HG03520 (cell line): ENCODE results near the gene CFAP251.
A peak's percentile ranks its signal among the peaks of the same experiment; 100 is the strongest.
"Not testable (repeated sequence)": the region's sequence is repeated elsewhere in the genome, so short reads cannot be mapped to it uniquely, and the experiment has no call there.

ENCODE experiments used
- ATAC-seq: cut with Tn5 transposase; IDR thresholded peaks from one replicate; pipeline ENCODE4 v1.9.1; 2021; ENCODE audit warnings: mild to moderate bottlenecking, moderate library complexity; ENCODE audit not compliant: unreplicated experiment

Gene CFAP251

DNA sequence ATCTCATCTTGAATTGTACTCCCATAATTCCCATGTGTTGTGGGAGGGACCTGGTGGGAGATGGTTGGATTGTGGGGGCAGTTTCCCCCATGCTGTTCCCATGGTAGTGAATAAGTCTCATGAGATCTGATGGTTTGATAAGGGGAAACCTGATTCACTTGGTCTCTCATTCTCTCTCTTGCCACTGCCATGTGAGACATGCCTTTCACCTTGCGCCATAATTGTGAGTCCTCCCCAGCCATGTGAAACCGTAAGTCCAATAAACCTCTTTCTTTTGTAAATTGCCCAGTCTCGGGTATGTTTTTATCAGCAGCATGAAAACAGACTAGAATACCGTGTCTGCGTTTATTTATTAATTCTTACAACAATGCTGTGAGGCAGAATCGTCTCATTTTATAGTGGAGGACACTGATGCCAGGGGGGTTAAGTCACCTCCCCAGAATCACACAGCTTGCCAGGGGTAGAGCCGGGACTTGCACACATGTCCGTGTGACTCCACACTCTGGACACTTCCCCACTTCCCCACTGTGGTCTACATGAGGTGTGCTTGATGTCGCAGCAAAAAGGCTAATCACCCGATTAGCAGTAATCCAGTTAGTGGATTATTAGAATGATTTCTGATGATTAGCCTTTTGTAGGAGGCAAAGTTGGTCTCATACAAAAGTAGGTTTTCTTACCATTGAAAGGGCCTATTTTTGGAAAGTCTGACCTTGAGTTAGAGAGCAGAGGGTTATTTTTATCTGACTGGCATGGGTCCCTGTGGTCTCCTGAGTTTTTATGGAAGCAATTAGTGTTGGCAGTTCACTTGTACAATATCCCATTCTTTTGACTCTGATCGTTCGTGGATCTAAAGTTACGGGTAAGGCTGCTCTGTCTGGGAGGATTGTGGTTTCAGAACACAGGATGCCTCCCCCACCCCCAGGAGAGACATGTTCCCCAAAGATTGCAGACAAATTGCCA is 55.9 kb downstream of the CFAP251 start:
- no peak for ATAC-seq

DNA sequence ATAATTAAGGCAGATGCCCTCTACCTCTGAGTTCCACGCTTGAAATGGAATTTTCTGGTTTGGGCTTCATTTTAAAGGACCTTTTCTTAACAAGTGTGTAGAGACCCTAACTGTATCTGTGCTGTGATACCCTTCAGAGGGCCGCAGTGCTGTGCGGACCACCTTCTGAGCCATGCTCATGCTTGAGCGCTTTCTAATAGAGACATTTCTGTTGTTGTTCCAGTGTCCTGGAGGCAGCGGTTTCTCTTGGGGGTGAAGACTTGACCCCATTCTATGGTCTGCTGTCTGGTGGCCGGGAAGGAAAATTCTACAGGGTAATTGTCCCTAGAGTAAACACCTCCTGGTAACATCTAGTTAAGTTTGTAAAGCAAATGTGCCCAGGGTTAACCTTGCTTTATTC is 56.6 kb downstream of the CFAP251 start:
- ATAC-seq = no peak

DNA sequence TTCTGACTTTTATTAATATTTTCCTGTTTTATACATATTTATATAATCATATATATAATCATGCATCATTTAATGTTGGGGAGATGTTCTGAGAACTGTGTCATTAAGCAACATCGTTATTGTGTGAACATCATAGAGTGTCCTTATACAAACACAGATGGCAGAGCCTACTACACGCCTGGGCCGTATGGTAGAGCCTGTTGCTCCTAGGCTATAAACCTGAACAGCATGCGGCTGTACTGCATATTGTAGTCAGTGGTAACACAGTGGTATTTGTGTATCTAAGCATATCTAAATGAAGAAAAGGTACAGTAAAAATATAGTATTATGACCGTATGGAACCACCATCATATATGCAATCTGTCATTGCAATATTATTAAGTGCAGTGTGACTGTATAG is 58.6 kb downstream of the CFAP251 start:
- no peak for ATAC-seq

DNA sequence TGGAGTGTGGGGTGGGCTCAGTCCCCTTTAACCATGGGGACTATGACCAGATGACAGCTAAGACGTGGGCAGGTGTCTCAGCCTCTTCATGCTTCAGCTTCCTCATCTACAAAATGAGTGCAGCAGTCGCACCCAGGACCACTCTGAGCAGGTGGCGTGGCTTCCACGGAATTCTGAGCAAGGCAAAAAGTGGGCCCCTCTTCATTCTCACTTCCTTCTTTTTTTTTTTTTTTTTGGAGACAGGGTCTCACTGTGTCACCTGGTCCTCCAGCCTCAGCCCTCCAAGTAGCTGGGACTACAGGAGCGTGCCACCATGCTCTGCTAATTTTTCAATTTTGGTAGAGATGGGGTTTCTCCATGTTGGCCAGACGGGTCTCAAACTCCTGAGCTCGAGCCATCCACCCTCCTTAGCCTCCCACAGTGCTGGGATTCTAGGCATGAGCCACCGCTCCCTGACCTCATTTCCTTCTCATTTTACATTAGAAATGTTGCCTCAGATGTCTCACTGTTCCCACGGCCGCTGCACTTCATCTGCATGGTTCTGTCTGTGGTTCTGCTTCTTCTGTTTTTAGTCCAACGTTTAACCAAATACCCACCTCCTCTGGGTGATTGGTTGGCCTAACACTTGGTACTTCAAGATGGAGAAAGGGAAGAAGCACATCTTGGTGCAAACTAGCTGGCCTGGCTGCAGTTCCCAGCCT is 61.9 kb downstream of the CFAP251 start:
- no peak for ATAC-seq

DNA sequence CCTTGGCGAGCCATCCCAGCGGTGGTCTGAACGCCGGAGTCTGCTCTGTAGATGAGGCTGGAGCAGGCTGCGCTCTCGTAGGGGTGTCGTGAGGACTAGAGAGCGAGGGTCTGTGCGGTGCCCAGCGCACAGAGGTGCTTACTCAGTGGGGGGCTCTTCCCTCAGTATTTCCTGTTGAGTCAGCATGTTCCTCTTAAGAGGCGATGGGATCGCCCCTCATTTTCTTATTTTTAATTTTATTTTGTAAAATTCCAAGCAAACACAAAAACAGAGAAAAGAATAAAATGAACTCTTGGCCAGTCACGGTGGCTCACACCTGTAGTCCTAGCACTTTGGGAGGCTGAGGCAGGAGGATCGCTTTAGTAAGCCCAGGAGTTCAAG is 62.5 kb downstream of the CFAP251 start:
- no peak for ATAC-seq

DNA sequence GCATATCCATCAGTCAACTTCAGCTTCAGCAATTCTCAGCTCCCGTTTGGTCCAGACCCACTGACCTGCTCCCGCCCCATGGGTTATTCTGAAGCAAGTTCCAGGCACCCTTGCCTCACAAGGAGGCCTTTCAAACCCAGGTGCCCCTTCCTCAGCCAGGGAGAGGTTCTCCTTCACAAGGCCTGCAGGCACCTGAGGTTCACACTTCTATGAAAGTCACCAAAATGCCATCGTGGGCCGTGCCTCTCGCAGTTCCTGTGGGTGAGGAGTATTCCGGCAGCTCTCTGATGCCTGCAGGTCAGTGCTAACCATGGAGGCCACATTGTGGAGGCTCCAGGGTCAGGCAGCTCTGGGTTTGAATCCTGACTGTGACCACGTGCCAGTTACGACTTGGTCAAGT is 63.1 kb downstream of the CFAP251 start:
- ATAC-seq = no peak

DNA sequence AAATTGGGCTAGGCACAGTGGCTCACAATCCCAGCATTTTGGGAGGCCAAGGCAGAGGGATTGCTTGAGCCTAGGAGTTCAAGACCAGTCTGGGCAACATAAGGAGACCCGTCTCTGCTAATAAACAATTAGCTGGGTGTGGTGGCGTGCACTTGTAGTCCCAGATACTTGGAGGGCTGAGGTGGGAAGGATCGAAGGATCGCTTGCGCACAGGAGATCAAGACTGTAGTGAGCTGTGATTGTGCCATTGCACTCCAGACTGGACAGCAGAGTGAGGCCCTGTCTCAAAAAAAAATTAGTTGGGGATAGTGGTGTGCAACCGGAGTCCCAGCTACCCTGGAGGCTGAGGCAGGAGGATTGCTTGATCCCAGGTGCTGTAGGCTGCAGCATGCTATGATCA is 64.6 kb downstream of the CFAP251 start:
- ATAC-seq = no peak

DNA sequence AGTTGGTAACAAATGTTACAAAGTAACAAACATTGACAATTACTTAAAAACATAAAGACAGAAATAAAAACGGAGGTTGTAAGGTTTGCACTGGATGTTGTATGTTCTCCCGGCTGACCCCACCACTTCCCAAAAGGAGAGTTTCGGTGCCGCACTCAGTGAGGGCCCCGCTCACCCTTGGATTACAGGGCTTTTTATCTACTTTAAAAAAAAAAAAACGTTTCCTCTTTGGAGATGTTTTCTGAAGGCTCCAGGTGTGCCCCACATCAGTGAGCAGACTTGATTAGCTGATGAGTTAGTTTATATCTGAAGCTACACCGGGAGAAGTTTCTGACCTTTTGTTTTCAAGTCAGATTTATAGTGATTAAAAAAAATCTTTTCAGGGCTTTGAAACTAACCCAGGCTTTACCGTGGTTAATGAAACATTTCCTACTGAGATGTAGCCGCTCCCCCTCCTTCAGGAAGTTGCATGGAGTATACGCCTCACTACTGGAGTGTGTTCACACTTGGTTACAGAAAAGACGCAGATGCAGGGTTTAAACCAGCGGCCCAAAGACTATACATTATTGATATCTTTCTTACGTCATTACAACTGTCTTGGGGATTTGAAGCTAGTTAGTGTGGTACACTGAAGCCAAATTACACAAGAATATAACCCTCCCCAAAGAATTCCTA is 65.3 kb downstream of the CFAP251 start:
- ATAC-seq = no peak

DNA sequence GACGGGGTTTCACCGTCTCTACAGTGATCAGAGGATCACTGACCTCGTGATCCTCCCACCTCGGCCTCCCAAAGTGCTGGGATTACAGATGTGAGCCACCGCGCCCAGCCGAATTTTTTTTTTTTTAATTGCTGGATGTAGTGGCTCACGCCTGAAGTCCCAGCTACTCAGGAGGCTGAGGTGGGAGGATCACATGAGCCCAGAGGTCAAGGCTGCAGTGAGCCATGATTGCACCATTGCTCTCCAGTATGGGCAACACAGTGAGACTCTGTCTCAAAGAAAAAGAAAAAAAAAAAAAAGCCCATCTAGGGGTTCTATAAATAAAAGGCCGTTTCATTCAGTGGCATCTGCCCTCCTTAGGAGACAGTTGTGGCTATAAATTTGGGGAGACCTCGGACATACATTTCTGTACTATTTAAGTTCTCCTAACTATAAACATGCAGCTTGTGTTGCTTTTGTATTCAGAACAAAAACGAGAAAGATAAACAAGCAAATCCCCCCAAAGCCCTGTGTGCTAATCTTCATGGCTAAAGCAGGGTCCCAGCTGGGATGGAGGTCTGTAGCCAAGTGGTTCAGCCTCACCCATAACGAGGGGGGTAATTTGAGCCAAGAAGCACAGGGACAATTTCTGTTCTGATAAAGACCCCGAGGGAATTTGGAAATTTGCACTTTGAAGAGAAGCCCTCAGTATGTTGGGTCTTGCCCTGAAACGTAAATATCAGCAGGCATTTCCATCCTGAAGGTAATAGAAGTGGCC is 68.3 kb downstream of the CFAP251 start:
- no peak for ATAC-seq

DNA sequence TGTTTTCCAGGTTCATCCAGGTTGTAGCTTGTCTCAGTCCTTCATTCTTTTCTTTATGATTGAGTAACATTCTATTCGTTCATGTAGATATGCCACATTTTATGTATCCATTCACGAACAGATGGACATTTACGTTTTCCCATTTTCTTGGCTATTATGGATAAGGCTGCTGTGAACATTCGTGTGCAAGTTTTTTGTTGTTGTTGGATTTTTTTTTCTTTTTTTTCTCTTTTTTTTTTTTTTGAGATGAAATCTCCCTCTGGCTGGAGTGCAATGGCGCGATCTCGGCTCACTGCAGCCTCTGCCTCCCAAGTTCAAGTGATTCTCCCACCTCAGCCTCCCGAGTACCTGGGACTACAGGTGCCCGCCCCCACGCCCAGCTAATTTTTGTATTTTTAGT is 70.1 kb downstream of the CFAP251 start:
- ATAC-seq = not testable (repeated sequence)

DNA sequence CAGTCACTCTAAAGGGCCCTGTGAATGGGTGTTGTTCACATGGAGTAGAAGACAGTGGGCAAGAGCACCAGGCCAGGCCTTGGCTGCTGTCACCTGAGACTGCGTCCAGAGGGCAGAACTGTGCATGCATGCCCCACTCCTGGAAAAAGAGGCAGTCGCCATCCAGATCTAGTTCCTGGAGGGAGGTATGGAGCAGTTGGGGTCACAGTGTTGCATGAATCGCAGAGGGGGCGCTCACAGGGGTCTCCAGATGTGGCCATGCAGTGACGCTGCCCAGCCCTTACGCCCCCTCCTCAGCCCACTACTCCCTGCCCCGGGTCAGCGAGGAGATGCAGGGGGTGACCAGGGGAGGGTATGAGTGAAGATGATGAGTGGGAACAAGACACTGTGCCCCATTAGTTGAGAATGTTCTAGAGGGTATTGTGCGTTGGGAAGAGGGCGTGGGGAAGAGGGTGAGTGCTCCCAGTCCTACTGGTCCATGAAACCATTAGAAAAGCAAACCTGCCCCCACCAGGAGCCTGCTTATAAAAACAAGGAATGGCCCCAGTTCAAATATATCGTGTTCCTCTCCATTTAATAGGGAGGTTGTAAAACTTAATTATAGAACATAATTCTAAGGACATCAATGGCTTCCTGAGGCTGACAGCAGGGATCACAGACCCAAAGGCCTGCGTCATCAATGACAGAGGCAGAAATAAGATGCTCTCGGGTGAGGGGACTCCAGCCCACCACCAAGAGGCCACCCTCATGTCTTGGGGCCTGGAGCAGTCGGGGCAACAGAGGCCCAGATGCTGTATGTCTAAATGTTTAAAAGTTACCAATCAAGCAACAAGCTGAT is 71.1 kb downstream of the CFAP251 start:
- no peak for ATAC-seq

DNA sequence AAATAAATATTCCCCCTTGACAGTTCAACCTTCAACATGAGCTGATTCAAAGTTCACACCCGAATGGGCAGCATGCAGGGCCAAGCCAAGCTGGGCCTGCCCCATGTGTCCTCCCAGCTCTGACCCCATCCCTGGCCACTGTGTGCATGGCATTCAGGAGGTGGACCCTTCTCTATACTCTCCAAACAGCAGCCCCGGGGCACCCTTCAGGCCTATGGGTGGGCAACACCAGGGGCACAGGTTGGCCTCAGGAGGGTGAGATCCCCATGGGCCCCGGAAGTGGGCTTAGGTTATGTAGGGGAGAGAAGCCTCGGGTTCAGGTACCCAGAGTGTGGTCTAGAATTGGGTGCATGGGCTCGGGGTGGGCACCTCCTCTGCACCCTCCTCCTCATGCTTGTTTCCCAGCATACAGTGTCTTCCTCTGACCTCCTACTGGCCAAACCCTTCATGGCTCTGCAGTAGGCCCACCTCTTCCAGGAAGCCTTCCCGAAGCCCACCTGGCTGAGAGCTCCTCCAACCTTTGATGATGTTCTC is 71.8 kb downstream of the CFAP251 start:
- ATAC-seq = no peak

DNA sequence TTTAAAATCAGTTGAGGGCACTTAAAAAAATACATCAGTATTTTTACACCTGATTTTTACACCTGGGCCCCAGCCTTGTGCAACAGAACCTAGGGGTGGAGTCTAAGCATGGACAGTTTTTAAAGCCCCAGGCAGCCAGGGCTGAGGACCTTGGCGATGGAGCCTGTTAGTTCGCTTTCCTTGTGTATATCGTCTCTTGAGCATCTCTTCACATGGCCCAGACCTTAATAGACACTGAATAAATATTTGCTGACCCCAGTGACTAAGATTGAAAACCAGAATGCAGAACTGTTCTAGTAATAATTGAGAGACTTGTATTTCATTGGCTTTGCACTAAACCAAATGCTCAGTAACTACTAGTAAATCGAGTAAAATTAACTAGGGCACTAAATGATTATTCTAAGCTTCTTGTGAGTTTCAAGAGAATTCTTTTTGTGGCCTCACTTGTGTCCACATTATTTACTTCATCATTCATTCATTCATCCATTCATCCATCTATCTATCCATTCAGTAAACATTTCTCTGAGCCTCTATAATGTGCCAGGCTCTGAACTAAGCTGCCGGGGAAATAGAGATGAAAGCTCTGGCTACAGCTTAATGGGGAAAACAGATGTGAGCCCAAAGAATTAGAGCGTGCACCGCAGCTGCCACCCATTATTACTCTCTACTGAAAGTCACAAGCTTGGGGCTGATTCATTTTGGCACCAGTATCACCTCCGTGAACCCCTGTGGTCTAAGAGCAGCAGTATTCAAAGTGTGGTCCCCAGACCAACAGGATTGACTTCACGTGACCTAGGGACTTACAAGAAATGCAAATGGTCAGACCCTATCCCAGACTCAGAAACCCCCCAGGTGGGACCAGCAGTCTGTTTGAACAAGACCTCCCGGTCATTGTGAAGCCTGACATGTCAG is 72.6 kb downstream of the CFAP251 start:
- ATAC-seq = peak; percentile 64

DNA sequence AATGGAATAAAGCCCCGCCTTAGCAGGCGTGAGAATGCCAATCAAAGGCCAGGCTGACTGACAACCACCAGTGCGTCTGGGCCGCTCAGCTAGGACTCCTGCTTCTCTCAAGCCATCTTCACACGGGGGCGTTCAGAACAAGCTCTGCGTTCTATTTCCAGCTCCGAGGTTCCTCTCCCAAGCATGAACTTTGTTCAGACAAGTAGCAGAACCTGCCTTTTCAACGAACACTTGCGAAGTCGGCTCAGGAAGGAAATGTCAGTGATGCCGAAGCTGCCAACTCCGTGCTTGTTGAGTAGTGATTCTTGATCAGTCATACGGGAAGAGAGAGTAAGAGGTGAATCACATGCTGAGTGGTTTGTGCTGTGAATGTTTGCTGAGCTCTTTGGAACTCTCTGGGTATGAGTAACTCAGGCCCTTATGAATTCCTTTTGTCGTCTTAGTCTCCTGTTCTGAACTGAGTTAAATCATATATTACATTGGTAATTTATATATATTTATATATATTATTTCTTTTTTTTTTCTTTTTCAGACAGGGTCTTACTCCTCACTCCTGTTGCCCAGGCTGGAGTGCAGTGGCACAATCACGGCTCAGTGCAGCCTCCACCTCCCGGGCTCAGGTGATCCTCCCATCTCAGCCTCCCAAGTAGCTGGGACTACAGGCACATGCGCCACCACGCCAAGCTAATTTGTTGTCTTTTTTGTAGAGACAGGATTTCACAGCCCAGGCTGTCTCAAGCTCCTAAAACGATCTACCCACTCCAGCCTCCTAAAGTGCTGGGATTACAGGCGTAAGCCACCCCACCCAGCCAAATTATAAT is 73.9 kb downstream of the CFAP251 start:
- ATAC-seq = peak; percentile 72

DNA sequence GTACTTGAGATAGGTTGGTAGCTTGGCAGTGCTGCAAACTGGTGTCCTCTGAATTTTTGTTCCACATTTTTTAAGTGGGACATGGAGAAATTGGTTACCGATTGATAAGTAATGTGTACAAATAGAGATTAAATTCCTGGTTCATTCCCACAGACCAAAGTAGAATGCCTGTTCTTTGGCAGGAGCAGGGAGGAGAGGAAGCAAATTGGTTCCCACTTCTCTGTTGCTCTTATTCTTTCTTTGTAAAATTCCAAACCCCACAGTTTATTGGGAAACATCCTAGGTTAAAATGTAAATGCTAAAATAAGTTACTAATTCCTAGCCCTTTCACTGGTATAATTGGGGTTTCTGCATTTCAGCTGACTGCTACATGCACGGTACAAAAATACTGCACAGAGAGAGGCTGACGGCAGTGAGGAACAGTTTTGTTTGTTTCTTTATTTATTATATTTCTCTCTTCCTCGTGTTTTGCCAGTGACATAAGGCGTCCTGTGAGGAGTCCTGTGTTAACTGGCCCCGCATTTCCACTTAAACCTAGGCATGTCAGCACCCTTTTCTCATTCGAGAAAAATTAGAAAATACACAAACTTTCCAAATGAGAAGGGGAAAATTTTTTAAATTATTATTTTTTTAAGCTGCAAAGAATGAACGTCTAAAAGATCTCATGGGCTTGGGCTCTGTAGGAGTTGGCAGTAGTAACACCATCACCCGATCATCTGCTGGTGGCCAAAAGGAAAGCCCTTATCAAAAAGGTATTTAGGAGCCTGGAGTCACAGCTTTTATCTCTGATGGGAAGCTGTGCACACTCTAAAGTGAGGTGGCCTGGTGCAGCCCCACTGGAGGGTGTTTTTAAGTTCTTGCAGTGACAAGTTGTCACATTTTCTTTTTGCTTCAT is 77.9 kb downstream of the CFAP251 start:
- no peak for ATAC-seq

DNA sequence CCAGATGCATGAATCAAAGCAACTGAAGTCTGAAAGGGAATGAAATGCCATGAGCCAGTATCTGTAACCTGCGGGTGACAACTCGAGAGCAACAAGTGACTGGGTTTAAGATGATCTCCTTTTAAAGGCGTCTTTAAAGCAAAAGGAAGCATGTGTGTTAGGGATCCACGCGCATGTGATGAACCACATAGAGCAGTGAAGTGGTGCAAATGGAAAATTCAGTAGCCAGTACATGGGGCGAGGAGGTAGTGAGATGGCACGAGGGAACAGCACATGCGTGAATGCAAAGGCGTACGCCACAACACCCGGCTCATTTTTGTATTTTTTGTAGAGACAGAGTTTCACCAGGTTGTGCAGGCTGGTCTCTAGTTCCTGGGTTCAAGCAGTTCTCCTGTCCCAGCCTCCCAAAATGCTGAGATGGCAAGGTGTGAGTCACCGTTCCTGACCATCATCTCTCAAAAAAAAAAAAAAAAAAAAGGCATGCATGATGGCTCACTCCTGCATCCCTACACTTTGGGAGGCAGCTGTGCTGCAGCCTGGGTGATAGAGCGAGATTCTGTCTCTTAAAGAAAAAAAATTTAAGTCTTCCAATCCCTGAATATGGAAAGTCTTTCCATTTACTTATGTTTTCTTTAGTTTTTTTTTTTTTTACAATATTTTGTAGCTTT is 78.7 kb downstream of the CFAP251 start:
- no peak for ATAC-seq
